ENCODE data around the gene TFEB.

The TFEB gene

DNA sequence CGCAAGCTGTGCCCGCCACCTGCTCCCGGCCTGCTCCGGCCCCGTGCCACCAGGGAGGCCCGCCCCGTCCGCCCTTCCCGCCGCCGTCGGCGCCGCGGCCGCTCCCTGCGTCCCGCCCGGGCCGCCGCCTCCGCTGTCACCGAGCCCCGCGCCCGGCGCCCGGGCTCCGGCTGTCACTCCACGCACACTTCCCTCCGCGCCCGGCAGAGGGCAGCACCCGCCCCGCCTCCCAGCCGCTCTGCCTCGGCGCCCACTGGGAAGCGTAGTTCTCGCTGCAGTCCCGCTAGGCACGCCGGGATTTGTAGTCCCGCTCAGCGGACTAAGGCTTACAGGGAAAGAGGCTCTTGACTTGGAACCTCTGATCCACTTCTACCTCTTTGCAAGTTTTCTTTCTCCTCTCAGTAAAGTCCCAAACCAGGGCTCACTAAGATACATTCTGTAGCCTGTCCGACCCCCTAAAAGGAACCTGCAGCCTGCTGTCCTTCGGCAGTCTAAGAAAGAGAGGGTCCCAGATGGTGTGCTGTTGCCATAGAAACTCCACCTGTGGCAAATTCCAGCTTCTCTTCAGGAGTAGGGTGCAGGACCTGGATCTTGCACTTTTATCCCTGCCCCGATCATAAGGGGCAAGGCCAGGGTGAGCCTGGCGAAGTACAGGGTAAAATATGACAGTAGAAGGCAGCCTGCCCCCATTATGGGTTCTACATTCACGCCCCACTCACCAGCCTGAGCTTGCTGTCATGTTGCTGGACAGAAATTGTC, at the start of gene TFEB:
TFEB (minus strand) TSS at position 182 of the 759 bp plus-strand sequence. CDS start 44,395 bp downstream, outside the sequence.
- DNase-seq (ENCODE audit: low read depth, low spot score), result no peak

GRCh38 chr6:41784581-41785171, 49.3 kb upstream of the TFEB start:
- DNase-seq (ENCODE audit: low read depth, low spot score), result no peak

- no peak for DNase-seq (ENCODE audit: low read depth, low spot score)
These were observed 47.8 kb upstream of the TFEB start for GRCh38 chr6:41783106-41783780.

DNA sequence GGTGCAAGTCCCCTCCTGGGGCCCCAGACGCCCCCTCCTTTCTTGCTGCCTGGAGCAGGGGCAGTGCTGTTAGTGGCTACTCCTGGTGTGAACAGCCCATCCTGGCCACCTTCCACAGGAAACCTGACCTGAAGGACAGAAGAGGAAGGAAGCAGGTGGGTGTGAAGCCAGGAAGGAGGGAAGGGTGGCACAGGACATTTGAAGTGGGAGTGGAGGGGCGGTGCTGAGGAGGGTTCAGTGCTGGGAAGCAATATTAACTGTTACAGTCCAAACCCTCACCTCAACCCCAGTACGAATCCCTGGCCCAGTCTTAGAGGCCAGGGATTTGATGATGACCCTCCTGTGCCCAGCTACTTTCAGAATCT, 45.9 kb upstream of the TFEB start:
- no peak for DNase-seq (ENCODE audit: low read depth, low spot score)

DNA sequence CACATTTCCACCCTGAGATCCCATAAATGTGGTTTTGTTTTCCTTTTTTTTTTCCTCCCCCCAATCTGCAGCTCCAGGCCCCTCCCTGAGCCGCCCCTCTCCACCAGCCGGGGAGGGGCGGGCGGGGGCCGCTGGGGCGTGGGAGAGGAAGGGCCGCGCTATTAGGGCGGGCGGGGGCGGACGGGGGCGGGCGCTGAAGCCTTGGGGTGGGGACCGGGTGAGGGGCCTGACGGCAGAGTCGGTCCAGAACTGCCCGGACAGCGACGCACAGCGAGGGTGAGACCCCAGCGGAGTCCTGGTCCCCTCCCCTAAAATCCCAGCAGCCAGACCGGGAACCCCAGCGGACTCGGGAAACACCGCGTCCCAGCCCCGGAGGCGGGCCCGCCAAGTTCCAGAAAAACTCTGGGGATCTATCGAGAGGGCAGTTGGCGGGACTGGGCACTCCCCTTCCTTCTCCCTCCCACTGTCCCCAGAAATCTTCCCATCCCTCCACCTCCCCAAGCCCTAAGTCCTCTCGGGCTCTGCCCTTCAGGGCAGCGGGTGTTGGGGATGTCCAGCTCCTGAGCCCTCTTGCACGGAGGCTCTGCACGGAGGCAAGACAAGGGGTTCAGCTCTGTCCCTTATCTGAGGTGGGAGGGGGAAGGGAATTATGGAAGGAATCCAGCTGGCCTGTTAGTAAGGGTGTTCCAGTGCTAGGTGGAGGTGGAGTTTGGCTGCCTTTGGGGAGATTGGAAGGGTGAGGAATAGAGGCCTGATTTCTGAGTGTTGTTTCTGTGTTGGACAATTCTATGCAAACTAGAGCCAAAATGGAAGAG, 45.4 kb upstream of the TFEB start, which contains the start of gene PRICKLE4:
PRICKLE4 (plus strand) TSS at position 232 of the 815 bp plus-strand sequence. CDS start 2,692 bp downstream, outside the sequence.
- DNase-seq (ENCODE audit: low read depth, low spot score), result no peak

DNA sequence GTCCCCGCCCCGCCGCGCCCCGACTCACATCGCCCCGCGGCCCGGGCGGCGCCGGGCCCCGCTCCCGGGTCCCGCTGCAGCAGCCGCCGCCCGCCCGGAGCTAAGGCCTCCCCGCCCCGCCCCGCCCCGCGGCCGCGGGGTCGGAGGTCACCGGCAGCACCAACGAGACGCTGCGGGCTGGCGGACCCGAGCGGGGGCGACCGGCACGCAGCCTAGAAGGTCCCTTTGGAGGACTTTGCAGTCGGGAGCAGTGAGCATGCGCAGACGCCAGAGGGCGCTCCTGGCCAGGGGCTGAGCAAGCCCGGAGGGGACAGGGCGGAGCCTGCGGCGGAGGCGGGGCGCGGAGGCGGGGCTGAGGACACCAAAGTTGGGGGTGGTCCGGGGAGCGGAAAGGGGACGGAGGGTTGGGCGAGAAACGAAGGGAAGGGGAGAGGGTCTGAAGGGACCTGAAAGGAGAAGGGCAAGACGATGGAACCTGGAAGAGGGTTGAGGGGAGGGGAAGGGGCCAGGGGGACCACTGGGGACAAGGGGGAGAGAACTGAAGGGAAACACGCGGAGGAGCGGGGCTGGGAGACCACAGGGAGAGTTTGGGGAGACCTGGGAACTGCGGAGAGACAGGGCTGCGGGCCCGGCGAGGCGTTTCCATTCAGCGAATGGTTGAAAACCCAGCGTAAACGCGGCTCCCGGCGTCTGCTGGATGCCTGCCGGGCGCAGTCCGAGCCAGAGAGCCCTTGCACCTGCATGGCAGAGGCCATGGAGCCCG, 44.6 kb upstream of the TFEB start, which contains the start of gene FRS3:
FRS3 (minus strand) TSS at position 113 of the 763 bp plus-strand sequence. CDS start 2,913 bp downstream, outside the sequence.
- no peak for DNase-seq (ENCODE audit: low read depth, low spot score)

DNA sequence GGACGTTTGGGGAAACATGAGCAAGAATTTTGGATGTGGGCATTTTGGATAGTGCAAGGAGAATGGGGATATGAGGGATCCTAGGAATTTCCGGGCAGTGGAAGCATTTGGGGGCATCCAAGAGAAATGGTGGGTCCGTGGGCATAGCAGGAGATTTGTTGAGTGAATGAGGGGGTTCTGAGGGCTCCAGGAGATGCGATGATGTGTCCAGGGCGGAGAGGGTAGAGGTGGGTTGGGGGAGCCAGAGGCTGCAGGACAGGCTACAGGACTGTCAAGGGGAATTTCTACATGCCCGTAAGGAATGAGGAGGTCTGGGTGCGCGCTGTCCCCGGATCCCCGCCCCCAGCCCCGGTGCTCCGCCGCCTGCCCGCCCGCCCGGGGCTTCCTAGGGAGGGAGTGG, 43.9 kb upstream of the TFEB start:
- DNase-seq (ENCODE audit: low read depth, low spot score), result no peak

DNA sequence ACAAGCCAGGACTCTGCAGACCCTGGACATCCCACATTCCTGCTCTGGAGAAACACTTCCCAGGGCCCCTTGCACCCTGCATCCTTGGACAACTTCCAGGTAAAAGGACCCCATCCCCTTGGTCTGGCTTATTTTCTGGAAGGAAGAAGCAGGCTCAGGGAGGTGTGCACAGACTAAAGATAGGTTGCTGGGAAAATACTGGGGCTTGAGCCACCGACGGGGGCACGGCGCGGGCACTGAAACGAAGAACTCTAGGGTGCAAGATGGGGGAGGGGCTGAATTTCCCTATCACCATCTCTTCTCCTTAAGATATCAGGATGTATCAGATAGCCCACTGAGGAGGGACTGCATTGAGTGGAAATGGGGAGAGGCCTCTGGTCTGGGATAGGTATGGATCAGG, 43.5 kb upstream of the TFEB start:
- no peak for DNase-seq (ENCODE audit: low read depth, low spot score)

GRCh38 chr6:41777551-41778285, 42.3 kb upstream of the TFEB start:
- no peak for DNase-seq (ENCODE audit: low read depth, low spot score)

DNA sequence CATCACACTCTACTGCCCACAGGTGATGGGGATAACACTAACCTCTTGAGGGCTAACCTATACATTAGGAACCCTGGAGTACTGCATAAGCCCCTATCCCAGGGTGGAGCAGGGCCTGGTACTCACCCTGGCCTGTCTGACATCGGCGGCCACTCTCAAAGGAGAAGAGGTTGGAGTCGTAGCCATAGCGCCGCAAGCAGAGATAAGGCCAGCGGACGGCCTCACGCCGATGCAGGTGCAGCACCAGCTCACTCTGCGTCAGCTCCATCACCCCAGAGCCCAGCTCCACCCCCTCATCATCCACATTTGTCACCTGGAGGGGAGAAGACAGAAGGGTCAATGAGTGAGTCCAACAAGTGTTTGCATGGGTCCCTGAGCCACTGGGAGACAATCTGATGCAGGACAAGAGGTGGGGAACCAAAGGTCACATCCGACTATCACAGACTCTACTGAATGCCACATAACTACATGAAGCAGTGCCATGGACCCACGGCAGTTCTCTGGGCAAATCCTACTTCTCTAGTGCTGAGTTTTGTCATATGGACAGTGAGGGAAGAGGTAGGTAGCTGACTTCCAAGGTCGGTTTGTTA, 40.0 kb upstream of the TFEB start:
- no peak for DNase-seq (ENCODE audit: low read depth, low spot score)

DNA sequence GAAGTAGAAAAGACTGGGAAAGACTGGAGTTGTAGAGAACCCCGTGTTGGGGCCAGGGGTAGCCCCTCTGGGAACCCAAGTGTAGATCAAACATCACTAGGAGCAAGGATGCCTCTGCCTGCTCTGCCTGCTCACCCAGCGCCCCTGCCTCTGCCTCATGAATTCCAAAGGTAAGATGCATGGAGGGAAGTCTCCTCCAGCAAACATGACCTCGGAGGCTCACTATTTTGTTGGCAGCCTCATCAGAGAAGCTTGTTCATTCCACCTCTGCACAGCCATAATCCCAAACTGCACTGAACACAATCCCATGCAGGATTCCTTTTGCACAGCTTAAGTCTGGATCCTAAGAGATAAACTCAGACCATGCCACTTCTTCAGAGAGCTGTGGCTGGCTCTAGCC, 39.4 kb upstream of the TFEB start:
- no peak for DNase-seq (ENCODE audit: low read depth, low spot score)

GRCh38 chr6:41771058-41771983, 35.9 kb upstream of the TFEB start:
- DNase-seq (ENCODE audit: low read depth, low spot score), result no peak

DNA sequence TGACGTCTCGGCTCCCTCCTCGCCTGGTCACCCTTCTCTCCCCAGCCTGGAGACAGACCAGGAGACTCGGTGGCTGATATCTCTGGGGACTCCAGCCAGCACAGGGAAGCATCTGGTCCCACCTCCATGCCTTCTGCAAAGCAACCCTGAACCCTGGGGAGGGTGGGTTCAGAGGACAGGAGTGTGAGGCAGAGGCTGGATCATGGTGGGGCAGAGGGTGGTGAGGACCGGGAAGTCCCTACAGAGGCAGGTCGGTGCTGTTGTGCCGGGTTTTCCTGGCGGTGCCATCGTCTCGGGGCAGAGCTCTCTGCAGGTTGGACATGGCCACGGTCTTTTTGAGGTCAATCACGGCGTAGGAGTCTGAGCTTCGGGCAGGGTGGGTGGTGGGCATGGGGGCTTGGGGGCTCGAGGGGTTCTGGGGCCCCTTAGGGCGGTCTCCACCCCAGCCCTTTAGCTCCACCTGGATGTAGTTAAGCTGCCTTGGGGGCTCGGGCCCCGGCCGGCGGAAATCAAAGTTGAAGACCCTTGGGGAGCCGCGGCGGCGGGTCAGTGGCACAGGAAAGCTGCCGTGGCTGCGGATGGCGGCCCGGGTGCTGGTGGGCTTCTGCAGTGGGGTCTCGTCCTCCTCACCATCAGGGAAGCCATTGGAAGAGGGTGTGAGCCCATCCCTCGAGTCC, 35.1 kb upstream of the TFEB start:
- DNase-seq (ENCODE audit: low read depth, low spot score), result no peak

DNA sequence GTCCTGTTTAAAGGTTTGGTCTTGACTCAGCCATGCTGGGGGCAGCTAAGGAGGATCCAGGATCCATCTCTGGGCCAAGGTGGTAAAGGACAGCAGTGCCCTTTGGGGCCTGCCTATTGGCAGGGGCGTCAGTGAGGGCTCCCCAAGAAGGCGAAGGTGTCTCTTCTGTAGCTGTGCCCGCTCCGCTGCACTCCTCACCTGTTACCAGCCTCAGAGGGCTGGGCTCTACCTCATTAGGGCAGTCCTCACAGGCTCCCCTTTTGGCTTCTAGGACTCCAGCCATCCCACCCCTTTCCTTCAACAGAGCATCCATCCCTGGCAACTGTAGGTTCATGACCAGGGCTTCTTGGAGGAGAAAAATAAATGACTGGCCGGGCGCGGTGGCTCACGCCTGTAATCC, 34.0 kb upstream of the TFEB start:
- DNase-seq (ENCODE audit: low read depth, low spot score), result no peak

- no peak for DNase-seq (ENCODE audit: low read depth, low spot score)
These were observed 33.3 kb upstream of the TFEB start for GRCh38 chr6:41768545-41769308.

- DNase-seq (ENCODE audit: low read depth, low spot score), result no peak
These were observed 31.9 kb upstream of the TFEB start for GRCh38 chr6:41767112-41767833.

Measured in iPS DF 19.7 (cell line).